Osteoblast (primary cell): ENCODE data around the gene OR13J1. TPM values are rescaled to one million over a fixed set of nuclear protein-coding genes. Genes with fewer than 3 reads are reported as not detected.

Experiments used
- DNase-seq: peaks from one replicate; pipeline ENCODE4 v3.0.0; 2011; ENCODE audit warnings: low spot score, mixed read lengths; ENCODE audit not compliant: insufficient read length; ENCODE audit errors: missing footprints
- H2AFZ ChIP-seq: 2 replicates; pipeline ENCODE4 v1.6.0; 2011; ENCODE audit warnings: mild to moderate bottlenecking, low read length
- H3K27ac ChIP-seq: 2 replicates; pipeline ENCODE4 v1.5.1; 2011; ENCODE audit warnings: mild to moderate bottlenecking, low read depth, low read length, moderate library complexity
- H3K27me3 ChIP-seq: 2 replicates; pipeline ENCODE4 v1.6.0; 2012; ENCODE audit warnings: mild to moderate bottlenecking, control low read depth, inconsistent platforms, low read length, moderate library complexity; ENCODE audit not compliant: insufficient read depth
- H3K36me3 ChIP-seq: 2 replicates; pipeline ENCODE4 v1.5.1; 2011; ENCODE audit warnings: mild to moderate bottlenecking, low read length, control low read depth, moderate library complexity; ENCODE audit not compliant: insufficient read depth
- H3K4me1 ChIP-seq: 2 replicates; pipeline ENCODE4 v1.5.1; 2011; ENCODE audit warnings: mild to moderate bottlenecking, low read length, control low read depth, moderate library complexity; ENCODE audit not compliant: insufficient read depth
- H3K4me2 ChIP-seq: 2 replicates; pipeline ENCODE4 v1.6.0; 2011; ENCODE audit warnings: mild to moderate bottlenecking, low read length; ENCODE audit not compliant: insufficient read depth
- H3K4me3 ChIP-seq: fragments of 200-600 bp; sonication (generic); 3 replicates; pipeline ENCODE4 v1.5.1; 2012; ENCODE audit warnings: mild to moderate bottlenecking, low read length, inconsistent platforms; ENCODE audit not compliant: insufficient read depth
- H3K79me2 ChIP-seq: 2 replicates; pipeline ENCODE4 v1.6.0; 2012; ENCODE audit warnings: mild to moderate bottlenecking, low read length, control low read depth, inconsistent platforms; ENCODE audit not compliant: insufficient read depth
- H3K9me3 ChIP-seq: 2 replicates; pipeline ENCODE4 v1.5.1; 2011; ENCODE audit warnings: low read depth, low read length, control low read depth
- H4K20me1 ChIP-seq: 2 replicates; pipeline ENCODE4 v1.6.0; 2012; ENCODE audit warnings: mild to moderate bottlenecking, low read length, control low read depth; ENCODE audit not compliant: insufficient read depth
- CTCF ChIP-seq: IDR thresholded peaks from 2 replicates; pipeline ENCODE4 v1.5.1; 2011; ENCODE audit warnings: mild to moderate bottlenecking, low read depth, low read length, moderate library complexity; ENCODE audit errors: extremely low read depth
- total RNA-seq: library from RNA; depleted of rRNA; stranded (reverse); fragments of >200 nt; gene quantifications from 2 replicates; pipeline ENCODE4 v1.2.3, GENCODE V29; 2012

The OR13J1 gene
- total RNA-seq, 1 donor: not detected

- no peak for TF ChIP-seq CTCF
- Histone ChIP-seq H2AFZ (no peak overlapping the region), H3K4me1 (peaks cover 11% of the 10 kb centered on the region), H3K27ac (no peak overlapping the region), H3K4me2 (no peak overlapping the region), H3K79me2 (no peaks in the 10 kb centered on the region), H3K9me3 (no peaks in the 10 kb centered on the region), H3K4me3 (no peak overlapping the region), H3K27me3 (no peaks in the 10 kb centered on the region), H4K20me1 (no peaks in the 10 kb centered on the region), H3K36me3 (no peaks in the 10 kb centered on the region)
- DNase-seq: no peak
Measured at GRCh38 chr9:35836595-35836994, 33.6 kb downstream of the OR13J1 start.

DNA sequence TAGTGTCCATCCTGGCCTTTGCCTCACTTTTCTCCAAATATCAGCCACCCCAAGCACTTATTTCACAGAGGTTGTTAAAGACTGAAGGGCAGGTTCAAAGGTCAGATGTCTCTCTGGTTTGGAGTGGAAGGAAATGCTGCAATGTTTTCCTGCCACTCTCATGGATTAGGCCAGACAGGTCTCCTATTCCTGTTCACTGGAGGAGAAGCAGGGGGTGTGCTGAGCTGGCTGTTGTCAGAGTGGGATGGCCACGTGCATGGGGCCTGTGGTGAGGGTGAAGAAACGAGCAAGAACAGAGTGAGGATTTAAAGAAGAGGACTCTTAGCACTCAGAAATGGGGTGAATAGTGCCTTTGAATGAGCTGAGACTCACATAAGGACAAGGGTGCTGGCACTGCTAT, 34.4 kb downstream of the OR13J1 start:
- Histone ChIP-seq H2AFZ (no peak overlapping the region), H4K20me1 (no peaks in the 10 kb centered on the region), H3K4me2 (no peak overlapping the region), H3K4me1 (peaks cover 11% of the 10 kb centered on the region), H3K9me3 (no peaks in the 10 kb centered on the region), H3K79me2 (no peaks in the 10 kb centered on the region), H3K36me3 (no peaks in the 10 kb centered on the region), H3K27me3 (no peaks in the 10 kb centered on the region), H3K4me3 (no peak overlapping the region), H3K27ac (no peak overlapping the region)
- no peak for TF ChIP-seq CTCF
- no peak for DNase-seq

- DNase-seq: no peak
- Histone ChIP-seq H3K9me3 (no peaks in the 10 kb centered on the region), H3K27ac (no peak overlapping the region)
Measured at GRCh38 chr9:35835216-35835632, 35.0 kb downstream of the OR13J1 start.

More at GRCh38 chr9:35835216-35835632, 35.0 kb downstream of the OR13J1 start:
- peak; percentile 28 for TF ChIP-seq CTCF
- Histone ChIP-seq H3K79me2 (peaks cover under 1% of the 10 kb centered on the region), H4K20me1 (no peaks in the 10 kb centered on the region), H3K4me3 (no peak overlapping the region), H3K4me1 (peaks cover 11% of the 10 kb centered on the region), H3K27me3 (no peaks in the 10 kb centered on the region), H3K36me3 (no peaks in the 10 kb centered on the region), H3K4me2 (no peak overlapping the region), H2AFZ (no peak overlapping the region)
